SJSA1 (cell line): ENCODE data around the gene PPA2. TPM values are rescaled to one million over a fixed set of nuclear protein-coding genes. Genes with fewer than 3 reads are reported as not detected.

ENCODE experiments used
- DNase-seq, 2 experiments: peaks; one replicate each; pipeline ENCODE4 v3.0.0-alpha.2; 2015 to 2020; ENCODE audit warnings: low spot score in 2 of 2, low read depth in 1 of 2
- H3K27ac ChIP-seq: fragments of 250-450 bp; sonication (Bioruptor Pico); 2 replicates; pipeline ENCODE4 v1.5.1; 2020; ENCODE audit warnings: mild to moderate bottlenecking, moderate library complexity
- H3K27me3 ChIP-seq: fragments of 250-450 bp; sonication (Bioruptor Pico); replicated peaks from 2 replicates; pipeline ENCODE4 v1.5.1; 2020; ENCODE audit warnings: mild to moderate bottlenecking, moderate library complexity
- H3K36me3 ChIP-seq: fragments of 250-450 bp; sonication (Bioruptor Pico); 2 replicates; pipeline ENCODE4 v1.5.1; 2020; ENCODE audit warnings: mild to moderate bottlenecking
- H3K4me1 ChIP-seq: fragments of 250-450 bp; sonication (Bioruptor Pico); replicated peaks from 2 replicates; pipeline ENCODE4 v1.6.1; 2021; ENCODE audit warnings: mild to moderate bottlenecking
- H3K4me3 ChIP-seq: fragments of 250-450 bp; sonication (Bioruptor Pico); 2 replicates; pipeline ENCODE4 v1.5.1; 2020; ENCODE audit warnings: mild to moderate bottlenecking
- H3K9me3 ChIP-seq: fragments of 250-450 bp; sonication (Bioruptor Pico); replicated peaks from 2 replicates; pipeline ENCODE4 v1.5.1; 2020; ENCODE audit warnings: mild to moderate bottlenecking
- total RNA-seq: library from RNA; depleted of rRNA; stranded (reverse); fragments of >200 nt; shearing (Covaris generic); gene quantifications from 2 replicates; pipeline ENCODE4 v1.2.3, GENCODE V29; 2014; rRNA removed

The PPA2 gene
- total RNA-seq, 1 experiment from 2014 or later, result 104 TPM

DNA sequence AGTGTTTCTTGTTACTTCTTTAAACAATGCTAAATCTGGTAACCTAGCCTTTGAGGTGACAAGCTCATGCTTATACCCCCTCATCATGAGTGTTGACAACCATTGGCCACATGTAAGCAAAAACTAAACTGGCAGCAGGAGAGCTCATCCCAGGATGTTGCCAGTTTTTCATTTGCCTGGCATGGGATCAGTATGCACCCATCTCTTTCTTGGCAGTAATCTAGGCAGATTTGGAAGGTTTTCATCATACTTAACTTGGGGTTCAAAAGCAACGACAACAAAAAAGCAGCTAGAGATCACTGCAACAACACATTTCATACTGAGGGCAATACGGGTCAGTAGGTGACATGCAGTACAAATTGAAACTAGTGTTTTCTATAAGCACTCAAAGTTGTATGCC lies 122.0 kb downstream of the PPA2 start:
- Histone ChIP-seq H3K27ac (no peak overlapping the region), H3K4me1 (no peaks in the 10 kb centered on the region), H3K9me3 (no peaks in the 10 kb centered on the region), H3K36me3 (no peaks in the 10 kb centered on the region), H3K4me3 (no peak overlapping the region), H3K27me3 (no peaks in the 10 kb centered on the region)
- no peak for DNase-seq

DNA sequence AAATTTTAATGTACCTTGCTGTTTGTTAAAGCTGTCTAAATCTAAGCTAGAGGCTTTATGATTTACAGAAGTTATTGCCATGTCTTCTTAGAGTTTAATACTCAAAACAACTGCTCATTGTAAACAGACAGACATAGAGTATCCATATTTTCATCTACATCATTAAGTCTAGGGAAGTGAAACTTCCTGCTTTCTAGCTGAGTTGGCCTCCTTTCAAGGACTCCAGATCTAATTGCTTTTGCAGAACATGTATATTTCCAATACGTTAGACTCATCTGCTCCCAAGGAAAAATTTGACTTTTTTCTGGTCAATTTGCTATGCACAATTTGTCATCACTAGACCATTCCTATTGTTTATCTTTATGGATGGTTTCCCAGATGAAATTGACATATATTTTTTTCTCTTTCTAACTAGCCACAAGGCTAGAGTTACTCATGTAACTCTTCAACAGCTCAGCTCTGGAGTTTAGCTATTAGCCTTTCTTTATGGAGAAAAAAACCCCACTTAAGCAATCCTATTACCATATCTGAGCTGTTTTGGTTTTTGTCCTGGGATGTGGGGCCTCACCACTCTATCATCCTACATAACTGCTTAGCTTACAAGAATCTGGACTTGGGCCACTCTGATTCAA lies 122.9 kb downstream of the PPA2 start:
- Histone ChIP-seq H3K4me3 (no peak overlapping the region), H3K9me3 (no peaks in the 10 kb centered on the region), H3K36me3 (no peaks in the 10 kb centered on the region), H3K4me1 (no peaks in the 10 kb centered on the region), H3K27ac (no peak overlapping the region), H3K27me3 (no peaks in the 10 kb centered on the region)
- no peak for DNase-seq

DNA sequence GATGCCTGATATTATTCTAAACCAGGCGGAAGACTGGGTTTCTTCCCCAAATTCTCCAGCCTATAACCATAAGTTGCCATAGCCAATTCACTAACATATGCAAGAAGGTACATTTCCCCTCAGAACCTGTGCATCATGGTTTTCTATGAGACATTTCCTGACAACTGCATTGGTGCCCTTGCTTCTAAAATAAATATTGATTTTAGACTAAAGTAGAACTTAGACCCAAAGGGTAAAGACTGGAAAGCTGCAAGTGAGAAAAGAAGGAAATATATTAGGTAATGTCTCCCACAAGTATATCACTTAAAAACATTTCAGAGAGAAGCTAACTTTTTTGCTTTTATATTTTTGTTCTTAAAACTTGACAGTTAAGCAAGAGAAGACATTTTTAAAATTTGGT lies 125.1 kb downstream of the PPA2 start:
- no peaks in the 10 kb centered on the region for H3K9me3 ChIP-seq
- no peak for DNase-seq
- no peaks in the 10 kb centered on the region for H3K36me3 ChIP-seq
- H3K27me3 ChIP-seq, result no peaks in the 10 kb centered on the region; the same call in 1 of the 2 replicates
- no peaks in the 10 kb centered on the region for H3K4me1 ChIP-seq
- H3K4me3 ChIP-seq, result no peak overlapping the region
- no peak overlapping the region for H3K27ac ChIP-seq

DNA sequence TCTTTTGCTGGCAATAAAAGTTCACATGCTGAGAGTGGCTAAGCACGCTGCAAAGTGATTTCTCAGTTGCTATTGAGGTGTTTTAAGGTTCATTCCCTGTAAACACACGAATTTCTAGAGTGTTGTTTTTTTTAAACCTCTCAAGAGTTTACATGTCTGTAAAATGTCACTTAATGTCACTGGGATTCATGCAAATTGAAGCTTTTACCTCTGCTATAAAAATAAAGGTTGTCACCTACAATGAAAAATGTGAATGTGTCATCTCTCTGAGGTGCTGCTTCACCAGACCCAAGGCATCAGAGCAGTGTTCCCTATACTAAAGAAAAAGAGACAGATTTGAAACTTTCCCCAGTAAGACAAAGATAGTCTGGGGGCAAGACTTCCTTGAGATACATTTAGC lies 127.0 kb downstream of the PPA2 start:
- no peaks in the 10 kb centered on the region; the same call in 1 of the 2 replicates for H3K27me3 ChIP-seq
- no peak overlapping the region for H3K4me3 ChIP-seq
- no peaks in the 10 kb centered on the region for H3K9me3 ChIP-seq
- no peaks in the 10 kb centered on the region for H3K36me3 ChIP-seq
- no peak overlapping the region for H3K27ac ChIP-seq
- no peak for DNase-seq
- H3K4me1 ChIP-seq, result no peaks in the 10 kb centered on the region

DNA sequence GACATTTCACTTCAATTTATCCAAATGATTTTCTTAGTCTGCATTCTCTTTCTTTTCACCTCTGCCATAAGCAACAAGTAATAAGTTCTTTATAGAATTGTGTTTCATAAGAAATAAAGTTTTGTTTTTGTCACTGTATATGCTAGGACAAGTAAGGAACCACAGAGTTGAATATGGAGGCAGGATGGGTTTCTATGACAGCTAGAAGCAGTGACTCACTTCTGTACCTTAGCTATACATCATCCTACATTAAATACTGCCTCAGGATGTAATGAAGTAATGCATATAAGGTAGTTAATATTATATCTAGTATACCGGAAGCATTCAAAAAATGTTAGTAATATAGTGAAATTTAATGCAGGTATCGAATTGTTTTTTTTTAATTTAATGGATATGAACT lies 128.0 kb downstream of the PPA2 start:
- Histone ChIP-seq H3K9me3 (no peaks in the 10 kb centered on the region), H3K4me1 (no peaks in the 10 kb centered on the region), H3K4me3 (no peak overlapping the region), H3K27me3 (no peaks in the 10 kb centered on the region; the same call in 1 of the 2 replicates), H3K36me3 (no peaks in the 10 kb centered on the region), H3K27ac (no peak overlapping the region)
- no peak for DNase-seq

DNA sequence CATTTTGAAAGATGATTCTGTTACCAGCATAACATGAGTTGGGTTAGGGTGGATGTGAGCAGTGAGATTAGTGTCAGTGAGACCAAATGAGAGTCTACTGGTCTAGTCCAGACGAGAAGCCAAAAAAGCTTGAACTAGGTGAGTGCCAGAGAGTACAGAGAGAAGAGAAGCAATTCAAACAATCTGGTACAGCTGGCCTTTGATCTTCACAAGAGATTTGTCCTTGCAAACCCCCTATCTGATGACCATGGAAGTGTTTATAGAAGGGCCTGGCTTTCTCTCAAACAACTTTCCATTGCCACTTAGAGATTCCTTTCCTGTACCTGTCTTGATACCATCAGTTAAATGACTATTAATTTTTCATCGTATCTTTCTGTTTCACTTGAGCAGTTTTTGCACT lies 128.5 kb downstream of the PPA2 start:
- H3K4me3 ChIP-seq, result no peak overlapping the region
- H3K27ac ChIP-seq, result no peak overlapping the region
- no peak for DNase-seq
- no peaks in the 10 kb centered on the region for H3K9me3 ChIP-seq
- no peaks in the 10 kb centered on the region for H3K4me1 ChIP-seq
- no peaks in the 10 kb centered on the region; the same call in 1 of the 2 replicates for H3K27me3 ChIP-seq
- no peaks in the 10 kb centered on the region for H3K36me3 ChIP-seq

DNA sequence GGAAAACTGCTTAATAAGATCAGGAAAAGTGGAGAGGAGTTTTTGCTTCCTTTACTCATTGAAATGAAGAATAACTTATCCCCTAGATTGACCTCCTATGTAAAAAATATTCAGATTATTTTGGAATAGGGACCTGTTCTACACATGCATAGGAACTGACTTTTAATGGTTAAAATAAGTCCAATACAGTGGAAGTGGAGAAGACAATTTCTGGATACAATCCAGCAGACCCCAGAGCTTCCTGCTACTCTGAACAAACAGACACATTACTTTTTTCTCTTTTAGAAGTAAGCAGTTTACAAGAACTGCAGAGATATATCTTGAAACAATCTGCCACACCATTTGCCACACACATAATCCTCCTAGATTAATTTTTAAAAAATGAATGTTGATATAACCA lies 129.7 kb downstream of the PPA2 start:
- no peaks in the 10 kb centered on the region; the same call in 1 of the 2 replicates for H3K27me3 ChIP-seq
- no peaks in the 10 kb centered on the region for H3K9me3 ChIP-seq

DNA sequence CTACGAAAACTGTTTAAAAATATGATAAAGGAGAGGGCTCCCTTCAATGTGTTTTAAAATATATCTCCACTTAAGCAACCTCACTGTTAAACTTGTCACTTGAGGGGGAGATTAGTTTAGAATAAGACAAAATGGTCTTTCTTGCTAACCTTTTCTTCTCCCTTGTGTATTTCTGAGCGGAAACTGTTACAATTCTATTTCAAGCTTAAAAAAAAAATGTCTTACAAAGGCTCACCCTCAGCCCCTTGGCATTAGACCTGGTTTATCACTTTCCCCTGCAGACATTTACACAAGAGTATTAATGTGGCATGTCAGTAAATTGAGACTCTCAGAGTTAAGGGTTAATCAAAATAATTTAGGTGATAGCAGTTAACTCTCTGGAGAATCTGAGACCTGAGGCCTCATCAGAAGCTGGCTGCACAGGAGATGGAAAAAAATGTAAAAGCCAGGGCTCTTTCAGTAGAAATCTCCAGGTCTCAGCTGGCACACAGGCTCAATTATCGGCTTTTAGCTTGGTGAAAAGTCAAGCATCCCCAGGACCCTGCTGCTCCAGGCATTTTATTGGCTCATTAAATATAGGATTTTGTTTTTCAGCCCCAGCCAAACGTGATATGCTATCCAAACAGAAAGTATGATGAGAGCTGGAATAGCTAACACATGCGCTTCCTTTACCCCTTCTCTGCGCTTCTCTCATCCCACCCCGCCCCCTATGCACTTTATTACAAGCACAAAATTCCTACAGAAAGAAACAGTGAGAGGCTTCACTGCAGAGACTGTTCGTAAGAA lies 130.5 kb downstream of the PPA2 start:
- Histone ChIP-seq H3K27ac (no peak overlapping the region), H3K4me3 (no peak overlapping the region), H3K9me3 (no peaks in the 10 kb centered on the region), H3K4me1 (no peaks in the 10 kb centered on the region), H3K36me3 (no peaks in the 10 kb centered on the region), H3K27me3 (no peaks in the 10 kb centered on the region; the same call in 1 of the 2 replicates)
- no peak for DNase-seq

More for the DNA sequence above, 129.7 kb downstream of the PPA2 start:
- H3K36me3 ChIP-seq, result no peaks in the 10 kb centered on the region
- no peak overlapping the region for H3K27ac ChIP-seq
- no peak for DNase-seq
- H3K4me3 ChIP-seq, result no peak overlapping the region
- H3K4me1 ChIP-seq, result no peaks in the 10 kb centered on the region

DNA sequence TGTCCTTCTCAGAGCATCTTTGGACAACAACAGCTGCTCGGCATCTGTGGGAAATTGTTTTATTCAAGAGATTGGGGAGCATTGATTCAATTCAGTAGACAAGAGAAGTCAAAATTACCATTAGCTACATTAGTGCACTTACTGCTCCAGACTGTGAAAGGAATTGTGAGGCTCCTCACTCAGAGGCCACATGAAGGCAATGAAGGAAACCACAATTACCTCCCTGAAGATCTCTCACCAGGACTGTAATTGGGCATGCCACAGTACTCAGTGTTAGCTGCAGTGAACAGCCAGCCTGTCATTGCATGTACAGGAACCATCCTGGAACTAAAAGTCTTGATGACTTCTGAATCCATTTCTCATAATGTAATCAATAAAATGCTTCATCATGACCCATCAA lies 144.8 kb downstream of the PPA2 start:
- no peak overlapping the region for H3K4me3 ChIP-seq
- H3K36me3 ChIP-seq, result no peaks in the 10 kb centered on the region
- H3K27me3 ChIP-seq, result no peaks in the 10 kb centered on the region
- no peak for DNase-seq
- no peaks in the 10 kb centered on the region for H3K4me1 ChIP-seq
- H3K9me3 ChIP-seq, result no peaks in the 10 kb centered on the region
- H3K27ac ChIP-seq, result no peak overlapping the region

DNA sequence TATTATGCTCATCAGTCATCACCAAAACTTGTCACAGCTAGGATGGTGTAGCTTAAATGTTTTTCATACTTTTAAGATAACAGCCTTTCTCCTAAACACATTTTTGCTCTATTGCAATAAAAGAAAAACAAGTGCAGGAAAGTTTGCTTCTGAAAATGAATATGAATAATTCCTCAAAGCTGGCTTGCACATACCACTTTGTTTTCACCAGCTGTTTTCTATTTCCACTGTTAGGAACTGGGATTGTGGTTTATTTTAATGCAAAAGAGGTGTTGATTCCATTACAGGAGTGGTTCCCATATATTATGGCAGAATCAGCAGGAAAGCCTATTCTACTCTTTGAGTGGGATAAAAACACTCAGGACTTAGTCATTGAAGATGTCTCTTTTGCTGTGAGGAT lies 145.9 kb downstream of the PPA2 start:
- Histone ChIP-seq H3K36me3 (no peaks in the 10 kb centered on the region), H3K4me1 (no peaks in the 10 kb centered on the region), H3K4me3 (no peak overlapping the region), H3K27ac (no peak overlapping the region), H3K9me3 (no peaks in the 10 kb centered on the region), H3K27me3 (no peaks in the 10 kb centered on the region)
- no peak for DNase-seq

DNA sequence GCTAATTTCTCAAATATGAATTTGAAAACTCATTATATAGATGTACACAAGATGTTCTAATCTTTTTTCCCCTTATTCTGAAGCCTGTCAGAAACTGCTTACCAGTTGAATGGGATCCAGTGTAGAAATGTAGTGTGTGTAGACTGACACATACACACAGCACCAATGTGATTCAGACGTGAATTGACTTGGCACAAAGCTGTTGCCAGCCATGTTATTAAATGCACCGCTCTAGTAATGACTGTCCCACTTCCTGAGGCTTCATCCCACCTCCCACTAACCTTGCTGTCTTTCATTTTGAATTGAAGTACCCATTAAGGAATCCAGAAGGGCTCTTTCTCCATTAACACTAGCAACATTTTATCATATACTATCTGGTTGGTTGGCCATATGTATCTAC lies 146.6 kb downstream of the PPA2 start:
- no peak overlapping the region for H3K4me3 ChIP-seq
- H3K4me1 ChIP-seq, result no peaks in the 10 kb centered on the region
- no peaks in the 10 kb centered on the region for H3K27me3 ChIP-seq
- H3K9me3 ChIP-seq, result no peaks in the 10 kb centered on the region
- no peak overlapping the region for H3K27ac ChIP-seq
- DNase-seq, result no peak
- no peaks in the 10 kb centered on the region for H3K36me3 ChIP-seq

Other genes with a start within 250 kb of the PPA2 start
- not detected in 2 replicates for gene ARHGEF38, start 78.6 kb upstream of the PPA2 start, total RNA-seq
- gene INTS12, start 234.6 kb upstream of the PPA2 start, total RNA-seq, result 20.5 and 24.2 TPM in 2 replicates
- 21.5 and 25.7 TPM in 2 replicates for gene GSTCD, start 234.7 kb upstream of the PPA2 start, total RNA-seq